Left lung (tissue), 10 donors: ENCODE results near the gene TRPT1. TPM values are rescaled to one million over a fixed set of nuclear protein-coding genes. Genes with fewer than 3 reads are reported as not detected.

Experiments
- ATAC-seq: fragments of 200-7000 bp; cut with Tn5 transposase; one replicate; pipeline ENCODE4 v1.9.1; 2020; ENCODE audit warnings: moderate library complexity
- DNase-seq, 4 donors: peaks; one replicate each; pipeline ENCODE4 v3.0.0-alpha.2; 2013 to 2020
- H3K27ac ChIP-seq, 2 donors: fragments of 200-600 bp; sonication (generic) in 1 of 2; one replicate each; pipeline versions ENCODE4 v1.5.0 to v1.8.0; 2020 to 2021
- H3K27me3 ChIP-seq, 2 donors: fragments of 200-600 bp; sonication (generic) in 1 of 2; one replicate each; pipeline versions ENCODE4 v1.5.0 to v1.8.0; 2020 to 2021
- H3K36me3 ChIP-seq, 2 donors: fragments of 200-600 bp; sonication (generic) in 1 of 2; one replicate each; pipeline versions ENCODE4 v1.5.0 to v1.8.0; 2020 to 2021
- H3K4me1 ChIP-seq, 2 donors: fragments of 200-600 bp; one replicate each; pipeline ENCODE4 v1.8.0; 2021
- H3K4me3 ChIP-seq, 2 donors: fragments of 200-600 bp; sonication (generic) in 1 of 2; one replicate each; pipeline versions ENCODE4 v1.5.0 to v1.8.0; 2020 to 2021; ENCODE audit warnings: mild to moderate bottlenecking in 1 of 2
- H3K9me3 ChIP-seq, 2 donors: fragments of 200-600 bp; sonication (generic) in 1 of 2; one replicate each; pipeline versions ENCODE4 v1.5.0 to v1.8.0; 2020 to 2021
- CTCF ChIP-seq, 2 donors: fragments of 200-600 bp; sonication (generic) in 1 of 2; IDR thresholded peaks; one replicate each; pipeline versions ENCODE4 v1.5.0 to v1.8.0; 2021; ENCODE audit warnings: antibody characterized with exemption in 2 of 2
- intact Hi-C, 2 donors: fragments of 100-400 bp; cut with DNase I; formaldehyde crosslinking; loops; one replicate each; pipeline versions ENCODE4 v1.11.2 to v1.14.2; 2022
- polyA plus RNA-seq, 6 donors: library from polyadenylated mRNA; unstranded; fragments of 120-200 nt; gene quantifications; one replicate each; pipeline ENCODE4 v1.2.1, GENCODE V29; 2013; ENCODE audit not compliant: insufficient read length in 6 of 6
- total RNA-seq, 2 donors: library from RNA; stranded (reverse); fragmentation: NEBNext Ultra II Directional; extraction: Animal tissue kit (Norgen Biotek cat#: 25700); gene quantifications; one replicate each; pipeline ENCODE4 v1.2.1, GENCODE V29; 2021
- donor health status: DM: no; HTN: yes; CAD: no.
- donor health status: DM: no; HTN: no; CAD: no.

TRPT1 gene
- total and polyA plus RNA-seq, 8 donors = 26.3 to 33.2 (median 28.2) TPM

- TF ChIP-seq CTCF (IDR thresholded peaks at IDR 0.05) = no peak
- Histone ChIP-seq H3K4me3 (no peak overlapping the region), H3K27ac (peak overlapping the region in 1 of 2 donors; percentile 13), H3K4me1 (peaks cover 2 to 43% of the 10 kb centered on the region in 2 donors), H3K27me3 (no peaks in the 10 kb centered on the region), H3K36me3 (peaks cover 0 to 85% of the 10 kb centered on the region in 2 donors), H3K9me3 (no peaks in the 10 kb centered on the region)
- ATAC-seq (no peak), DNase-seq (peak in 1 of 4 donors; percentile 75)
- intact Hi-C loops = no loop called here
These were observed 14.7 kb downstream of the TRPT1 start for GRCh38 chr11:64211181-64211872.

GRCh38 chr11:64210301-64211020 lies 15.5 kb downstream of the TRPT1 start:
- Histone ChIP-seq H3K9me3 (no peaks in the 10 kb centered on the region), H3K36me3 (peaks cover 0 to 83% of the 10 kb centered on the region in 2 donors), H3K27me3 (no peaks in the 10 kb centered on the region), H3K4me3 (no peak overlapping the region), H3K27ac (no peak overlapping the region), H3K4me1 (peaks cover 2 to 51% of the 10 kb centered on the region in 2 donors)
- intact Hi-C loops = no loop called here
- TF ChIP-seq CTCF (IDR thresholded peaks at IDR 0.05) = no peak
- DNase-seq = peak in 1 of 4 donors; percentile 68
- ATAC-seq = no peak

GRCh38 chr11:64209563-64209843 lies 16.5 kb downstream of the TRPT1 start:
- Histone ChIP-seq H3K4me3 (peak overlapping the region in 1 of 2 donors; percentile 65), H3K4me1 (peaks cover 2 to 61% of the 10 kb centered on the region in 2 donors), H3K27me3 (no peaks in the 10 kb centered on the region), H3K36me3 (peaks cover 0 to 82% of the 10 kb centered on the region in 2 donors), H3K9me3 (no peaks in the 10 kb centered on the region), H3K27ac (peak overlapping the region in 1 of 2 donors; percentile 94)
- DNase-seq = peak in 1 of 4 donors; percentile 81
- no peak for ATAC-seq
- intact Hi-C loops = no loop called here
- TF ChIP-seq CTCF (IDR thresholded peaks at IDR 0.05) = no peak

GRCh38 chr11:64208796-64209562 lies 17.0 kb downstream of the TRPT1 start:
- Histone ChIP-seq H3K4me1 (peaks cover 2 to 66% of the 10 kb centered on the region in 2 donors), H3K4me3 (peak overlapping the region in 1 of 2 donors; percentile 65), H3K36me3 (peaks cover 3 to 82% of the 10 kb centered on the region in 2 donors), H3K9me3 (no peaks in the 10 kb centered on the region), H3K27me3 (no peaks in the 10 kb centered on the region), H3K27ac (peak overlapping the region; percentile 81 to 94)
- no peak for ATAC-seq
- TF ChIP-seq CTCF (IDR thresholded peaks at IDR 0.05) = no peak
- peak in 1 of 4 donors; percentile 78 for DNase-seq
- intact Hi-C loops = no loop called here
